ENCODE results near the gene MET. TPM values are rescaled to one million over a fixed set of nuclear protein-coding genes. Genes with fewer than 3 reads are reported as not detected.
"Not testable (repeated sequence)": the region's sequence is repeated elsewhere in the genome, so short reads cannot be mapped to it uniquely, and the experiment has no call there.

Gene MET
- total and polyA plus RNA-seq, 2 donors from 2014 or later = 13.4 to 225 TPM

GRCh38 chr7:116717137-116717536, 45.1 kb downstream of the MET start:
- H3K4me1 ChIP-seq (ENCODE audit: control insufficient read depth in 2 of 3, insufficient read depth in 2 of 3, low read depth in 1 of 3, low read length in 3 of 3) = no peaks in the 10 kb centered on the region
- no peak for FAIRE-seq
- no peaks in the 10 kb centered on the region for H3K9me3 ChIP-seq (ENCODE audit: control insufficient read depth in 2 of 3, insufficient read depth in 1 of 3, low read length in 3 of 3)
- TF ChIP-seq CTCF (IDR thresholded peaks at IDR 0.05; ENCODE audit: borderline replicate concordance, extremely low read depth, insufficient read depth) = no peak
- intact Hi-C loops (cut with DNase I) = no loop called here
- H3K27me3 ChIP-seq (ENCODE audit: control insufficient read depth, insufficient read depth, low read length) = no peaks in the 10 kb centered on the region
- no peaks in the 10 kb centered on the region for H3K36me3 ChIP-seq (ENCODE audit: control insufficient read depth in 2 of 3, insufficient read depth in 3 of 3, low read length in 3 of 3)
- no peak overlapping the region for H3K9ac ChIP-seq (ENCODE audit: low read length in 3 of 3)
- H3K4me3 ChIP-seq (ENCODE audit: low read length in 3 of 3) = no peak overlapping the region
- H3K27ac ChIP-seq (ENCODE audit: low read depth in 2 of 2, low read length in 2 of 2) = no peak overlapping the region
- DNase-seq = no peak

- DNase-seq; H3K27ac ChIP-seq (ENCODE audit: low read depth in 2 of 2, low read length in 2 of 2); H3K9me3 ChIP-seq (ENCODE audit: control insufficient read depth in 2 of 3, insufficient read depth in 1 of 3, low read length in 3 of 3); H3K9ac ChIP-seq (ENCODE audit: low read length in 3 of 3); FAIRE-seq; intact Hi-C loops (cut with DNase I); H3K36me3 ChIP-seq (ENCODE audit: control insufficient read depth in 2 of 3, insufficient read depth in 3 of 3, low read length in 3 of 3); H3K4me1 ChIP-seq (ENCODE audit: control insufficient read depth in 2 of 3, insufficient read depth in 2 of 3, low read depth in 1 of 3, low read length in 3 of 3); H3K27me3 ChIP-seq (ENCODE audit: control insufficient read depth, insufficient read depth, low read length); H3K4me3 ChIP-seq (ENCODE audit: low read length in 3 of 3): not testable (repeated sequence)
These were observed 52.0 kb downstream of the MET start for GRCh38 chr7:116723959-116724529.

- no peak for TF ChIP-seq CTCF (IDR thresholded peaks at IDR 0.05; ENCODE audit: borderline replicate concordance, extremely low read depth, insufficient read depth)
- Histone ChIP-seq H3K27me3 (ENCODE audit: control insufficient read depth, insufficient read depth, low read length) (no peaks in the 10 kb centered on the region), H3K9ac (ENCODE audit: low read length in 3 of 3) (no peak overlapping the region), H3K4me1 (ENCODE audit: control insufficient read depth in 2 of 3, insufficient read depth in 2 of 3, low read depth in 1 of 3, low read length in 3 of 3) (peaks cover 0 to 2% (median 0%) of the 10 kb centered on the region in 3 donors), H3K27ac (ENCODE audit: low read depth in 2 of 2, low read length in 2 of 2) (no peak overlapping the region), H3K9me3 (ENCODE audit: control insufficient read depth in 2 of 3, insufficient read depth in 1 of 3, low read length in 3 of 3) (no peaks in the 10 kb centered on the region), H3K36me3 (ENCODE audit: control insufficient read depth in 2 of 3, insufficient read depth in 3 of 3, low read length in 3 of 3) (no peaks in the 10 kb centered on the region), H3K4me3 (ENCODE audit: low read length in 3 of 3) (no peak overlapping the region)
- intact Hi-C loops (cut with DNase I) = no loop called here
- FAIRE-seq (no peak), DNase-seq (no peak)
These were observed 52.7 kb downstream of the MET start for GRCh38 chr7:116724560-116725231.

- Histone ChIP-seq H3K27me3 (ENCODE audit: control insufficient read depth, insufficient read depth, low read length) (no peaks in the 10 kb centered on the region), H3K9ac (ENCODE audit: low read length in 3 of 3) (no peak overlapping the region), H3K4me1 (ENCODE audit: control insufficient read depth in 2 of 3, insufficient read depth in 2 of 3, low read depth in 1 of 3, low read length in 3 of 3) (peaks cover 0 to 12% (median 2%) of the 10 kb centered on the region in 3 donors), H3K36me3 (ENCODE audit: control insufficient read depth in 2 of 3, insufficient read depth in 3 of 3, low read length in 3 of 3) (no peaks in the 10 kb centered on the region), H3K27ac (ENCODE audit: low read depth in 2 of 2, low read length in 2 of 2) (no peak overlapping the region), H3K9me3 (ENCODE audit: control insufficient read depth in 2 of 3, insufficient read depth in 1 of 3, low read length in 3 of 3) (no peaks in the 10 kb centered on the region), H3K4me3 (ENCODE audit: low read length in 3 of 3) (no peak overlapping the region)
- TF ChIP-seq CTCF (IDR thresholded peaks at IDR 0.05; ENCODE audit: borderline replicate concordance, extremely low read depth, insufficient read depth) = no peak
- DNase-seq (no peak), FAIRE-seq (no peak)
- intact Hi-C loops (cut with DNase I) = no loop called here
These were observed 54.2 kb downstream of the MET start for GRCh38 chr7:116726149-116726548.
